Endothelial cell (in vitro differentiated cells): ENCODE measurements around the gene TP53RK. TPM values are rescaled to one million over a fixed set of nuclear protein-coding genes. Genes with fewer than 3 reads are reported as not detected.

Experiments
- total RNA-seq: library from RNA; stranded (reverse); fragmentation: NEBNext Ultra II Directional; extraction: Animal tissue kit (Norgen Biotek cat#: 25700); gene quantifications from one replicate; pipeline ENCODE4 v1.2.1, GENCODE V29; 2021; ENCODE audit not compliant: unreplicated experiment

Gene TP53RK
- total RNA-seq, 1 donor from 2014 or later = 10.2 TPM

Other genes with a start within 250 kb of the TP53RK start
- gene ZNF334, start 175.9 kb downstream of the TP53RK start, total RNA-seq = 19.5 TPM
- not detected for gene OCSTAMP, start 138.8 kb downstream of the TP53RK start, total RNA-seq
- 0.90 TPM for gene SLC13A3, start 38.0 kb downstream of the TP53RK start, total RNA-seq
- 19.4 TPM for gene SLC2A10, start 20.2 kb upstream of the TP53RK start, total RNA-seq
- gene EYA2, start 205.4 kb upstream of the TP53RK start, total RNA-seq = not detected